Measurements from ENCODE around the gene GNA15.

GNA15 gene

GRCh38 chr19:3208317-3209207 is 72.7 kb downstream of the GNA15 start:
- no peak for DNase-seq (ENCODE audit: low read depth in 2 of 2)

- DNase-seq (ENCODE audit: low read depth in 2 of 2): no peak
Measured at GRCh38 chr19:3210347-3211017, 74.6 kb downstream of the GNA15 start.

DNA sequence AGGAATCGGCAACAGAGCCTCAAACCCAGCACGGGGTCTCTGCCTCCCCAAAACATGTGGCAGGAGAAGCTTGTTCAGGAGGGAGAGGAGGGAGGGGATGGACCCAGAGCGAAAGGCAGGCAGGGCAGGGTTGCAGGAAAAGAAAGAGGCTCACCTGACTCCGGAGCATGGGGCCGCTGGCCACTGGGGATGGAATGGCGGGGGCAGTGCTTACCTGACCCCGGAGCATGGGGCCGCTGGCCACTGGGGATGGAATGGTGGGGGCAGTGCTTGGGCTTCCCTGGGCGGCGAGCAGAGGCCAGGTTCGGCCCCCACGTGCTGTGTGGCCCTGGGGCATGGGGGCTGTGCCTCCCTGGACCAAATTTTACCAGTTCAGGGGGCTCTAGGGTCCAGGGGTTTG is 75.4 kb downstream of the GNA15 start:
- no peak for DNase-seq (ENCODE audit: low read depth in 2 of 2)

DNA sequence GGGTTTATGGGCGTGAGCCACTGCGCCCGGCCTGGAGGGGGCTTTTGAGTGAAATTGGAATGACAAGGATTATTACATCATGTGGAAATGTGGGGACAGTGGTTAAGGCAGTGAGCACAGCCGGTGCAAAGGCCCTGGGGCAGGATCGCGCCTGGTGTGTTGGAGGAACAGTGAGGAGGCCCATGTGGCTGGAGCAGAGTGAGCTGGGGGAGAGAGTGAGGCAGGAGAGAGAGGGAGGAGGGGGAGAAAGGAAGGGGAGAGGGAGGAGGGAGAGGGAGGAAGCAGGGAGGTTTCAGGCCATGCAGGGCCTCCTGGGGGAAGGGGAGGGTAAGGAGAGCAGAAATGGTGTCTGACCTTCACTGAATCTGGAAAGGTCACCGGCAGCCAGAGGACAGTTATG is 77.3 kb downstream of the GNA15 start:
- no peak for DNase-seq (ENCODE audit: low read depth in 2 of 2)
